Cerebellar nuclear complex (tissue), 1 donor: ENCODE measurements around the gene VPS35.
A peak's percentile ranks its signal among the peaks of the same experiment; 100 is the strongest.

Experiments used
- DNase-seq, 2 experiments: peaks; one replicate each; lab custom pipeline; 2025; lab: John Stamatoyannopoulos, UW

The VPS35 gene

GRCh38 chr16:46688654-46689364 lies at the start of gene VPS35:
VPS35 (minus strand) TSS chr16:46689178; CDS start chr16:46689133, 45 bp downstream.
- DNase-seq = peak; percentile 96 to 97

GRCh38 chr16:46737621-46738214 lies 48.7 kb upstream of the VPS35 start:
- DNase-seq = no peak

GRCh38 chr16:46736695-46737094 lies 47.7 kb upstream of the VPS35 start:
- no peak for DNase-seq

- no peak for DNase-seq
Measured at GRCh38 chr16:46733319-46733830, 44.4 kb upstream of the VPS35 start.

- no peak for DNase-seq
Measured at GRCh38 chr16:46732561-46732960, 43.6 kb upstream of the VPS35 start.

- DNase-seq = no peak
Measured at GRCh38 chr16:46731691-46732555, 42.9 kb upstream of the VPS35 start.

GRCh38 chr16:46730801-46731690 lies 42.1 kb upstream of the VPS35 start:
- no peak for DNase-seq

- DNase-seq = no peak
Measured at GRCh38 chr16:46730126-46730525, 41.1 kb upstream of the VPS35 start.

- no peak for DNase-seq
Measured at GRCh38 chr16:46729326-46729995, 40.5 kb upstream of the VPS35 start.

- no peak for DNase-seq
Measured at GRCh38 chr16:46728806-46729205, 39.8 kb upstream of the VPS35 start.

- no peak for DNase-seq
Measured at GRCh38 chr16:46727630-46728029, 38.7 kb upstream of the VPS35 start.

GRCh38 chr16:46727184-46727583 lies 38.2 kb upstream of the VPS35 start:
- DNase-seq = no peak

GRCh38 chr16:46721885-46722284 lies 32.9 kb upstream of the VPS35 start:
- no peak for DNase-seq

GRCh38 chr16:46720619-46721018 lies 31.6 kb upstream of the VPS35 start:
- DNase-seq = no peak

GRCh38 chr16:46719528-46719927 lies 30.6 kb upstream of the VPS35 start:
- DNase-seq = no peak

GRCh38 chr16:46718214-46718613 lies 29.2 kb upstream of the VPS35 start:
- DNase-seq = no peak

GRCh38 chr16:46717692-46718091 lies 28.7 kb upstream of the VPS35 start:
- peak; percentile 17 to 82 for DNase-seq

- no peak for DNase-seq
Measured at GRCh38 chr16:46715769-46716305, 26.9 kb upstream of the VPS35 start.

GRCh38 chr16:46714797-46715591 lies 26.0 kb upstream of the VPS35 start:
- DNase-seq = no peak

GRCh38 chr16:46713634-46714033 lies 24.7 kb upstream of the VPS35 start:
- DNase-seq = no peak
